Measurements from ENCODE around the gene ASCC1. TPM values are rescaled to one million over a fixed set of nuclear protein-coding genes. Genes with fewer than 3 reads are reported as not detected.

Gene ASCC1
- polyA plus RNA-seq, 1 donor (not counting 4 experiments of a cell fraction or from before 2014, with no cell fraction given) = 32.9 TPM

DNA sequence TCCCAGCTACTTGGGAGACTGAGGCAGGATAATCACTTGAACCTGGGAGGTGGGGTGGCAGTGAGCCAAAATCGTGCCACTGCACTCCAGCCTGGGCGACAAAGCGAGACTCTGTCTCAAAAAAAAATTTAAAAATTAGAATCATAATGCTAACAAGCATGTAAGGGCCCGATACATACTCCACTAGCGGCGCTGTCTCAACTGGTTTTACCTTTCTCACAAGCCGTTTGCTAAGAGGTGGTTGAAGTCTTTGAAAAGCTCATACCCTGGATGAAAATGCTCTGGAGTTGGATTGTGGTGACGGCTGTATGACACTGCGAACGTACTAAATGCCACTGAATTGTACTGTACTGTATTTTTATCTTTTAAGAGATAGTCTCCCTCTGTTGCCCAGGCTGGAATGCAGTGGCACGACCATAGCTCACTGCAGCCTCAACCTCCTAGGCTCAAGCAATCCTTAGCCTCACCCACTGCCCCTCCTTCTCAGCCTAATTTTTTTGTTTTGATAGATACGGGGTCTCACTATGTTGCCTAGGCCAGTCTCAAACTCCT lies 157.7 kb downstream of the ASCC1 start:
- H3K9me3 ChIP-seq (ENCODE audit: control insufficient read depth, low read depth, low read length) = no peaks in the 10 kb centered on the region
- H2AFZ ChIP-seq (ENCODE audit: control insufficient read depth, low read length) = no peak overlapping the region
- DNase-seq (ENCODE audit: low read depth, low spot score) = no peak
- TF ChIP-seq, protein P1, sequence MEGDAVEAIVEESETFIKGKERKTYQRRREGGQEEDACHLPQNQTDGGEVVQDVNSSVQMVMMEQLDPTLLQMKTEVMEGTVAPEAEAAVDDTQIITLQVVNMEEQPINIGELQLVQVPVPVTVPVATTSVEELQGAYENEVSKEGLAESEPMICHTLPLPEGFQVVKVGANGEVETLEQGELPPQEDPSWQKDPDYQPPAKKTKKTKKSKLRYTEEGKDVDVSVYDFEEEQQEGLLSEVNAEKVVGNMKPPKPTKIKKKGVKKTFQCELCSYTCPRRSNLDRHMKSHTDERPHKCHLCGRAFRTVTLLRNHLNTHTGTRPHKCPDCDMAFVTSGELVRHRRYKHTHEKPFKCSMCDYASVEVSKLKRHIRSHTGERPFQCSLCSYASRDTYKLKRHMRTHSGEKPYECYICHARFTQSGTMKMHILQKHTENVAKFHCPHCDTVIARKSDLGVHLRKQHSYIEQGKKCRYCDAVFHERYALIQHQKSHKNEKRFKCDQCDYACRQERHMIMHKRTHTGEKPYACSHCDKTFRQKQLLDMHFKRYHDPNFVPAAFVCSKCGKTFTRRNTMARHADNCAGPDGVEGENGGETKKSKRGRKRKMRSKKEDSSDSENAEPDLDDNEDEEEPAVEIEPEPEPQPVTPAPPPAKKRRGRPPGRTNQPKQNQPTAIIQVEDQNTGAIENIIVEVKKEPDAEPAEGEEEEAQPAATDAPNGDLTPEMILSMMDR (optimal IDR thresholded peaks at IDR 0.05 in 1 of 3, IDR thresholded peaks at IDR 0.05 in 1 of 3, conservative IDR thresholded peaks at IDR 0.05 in 1 of 3; ENCODE audit: extremely low read depth in 1 of 3, insufficient read depth in 2 of 3, low read length in 3 of 3) = no peak
- TF ChIP-seq EZH2 (IDR thresholded peaks at IDR 0.05; ENCODE audit: low read length) = no peak
- H3K9ac ChIP-seq (ENCODE audit: control insufficient read depth, extremely low read depth, insufficient read depth, low read length) = no peak overlapping the region
- H3K27ac ChIP-seq (ENCODE audit: control insufficient read depth, insufficient read depth, low read length) = no peak overlapping the region
- no peak overlapping the region for H3K4me2 ChIP-seq (ENCODE audit: control insufficient read depth, extremely low read depth, insufficient read depth, low read depth, low read length)
- H3K79me2 ChIP-seq (ENCODE audit: control insufficient read depth, insufficient read depth, low read length) = no peaks in the 10 kb centered on the region
- FAIRE-seq = no peak
- peaks cover 13% of the 10 kb centered on the region for H3K27me3 ChIP-seq (ENCODE audit: control insufficient read depth, extremely low read depth, insufficient read depth, low read length)
- peaks cover under 1% of the 10 kb centered on the region for H3K4me1 ChIP-seq (ENCODE audit: control insufficient read depth, extremely low read depth, insufficient read depth, low read length)
- dilution Hi-C loops (cut with MboI; ENCODE audit: extremely low pct_ligation_motif_present, low sequenced_read_pairs) = no loop called here
- H3K4me3 ChIP-seq (ENCODE audit: control insufficient read depth in 2 of 3, extremely low read depth in 1 of 3, insufficient read depth in 2 of 3, low read depth in 1 of 3, low read length in 3 of 3) = no peak overlapping the region
- H3K36me3 ChIP-seq (ENCODE audit: control insufficient read depth in 2 of 2, extremely low read depth in 1 of 2, insufficient read depth in 2 of 2, low read length in 2 of 2) = no peaks in the 10 kb centered on the region
- H3K9me1 ChIP-seq (ENCODE audit: control insufficient read depth, extremely low read depth, insufficient read depth, low read length) = no peaks in the 10 kb centered on the region
- no peaks in the 10 kb centered on the region for H4K20me1 ChIP-seq (ENCODE audit: control insufficient read depth, extremely low read depth, insufficient read depth, low read length)

DNA sequence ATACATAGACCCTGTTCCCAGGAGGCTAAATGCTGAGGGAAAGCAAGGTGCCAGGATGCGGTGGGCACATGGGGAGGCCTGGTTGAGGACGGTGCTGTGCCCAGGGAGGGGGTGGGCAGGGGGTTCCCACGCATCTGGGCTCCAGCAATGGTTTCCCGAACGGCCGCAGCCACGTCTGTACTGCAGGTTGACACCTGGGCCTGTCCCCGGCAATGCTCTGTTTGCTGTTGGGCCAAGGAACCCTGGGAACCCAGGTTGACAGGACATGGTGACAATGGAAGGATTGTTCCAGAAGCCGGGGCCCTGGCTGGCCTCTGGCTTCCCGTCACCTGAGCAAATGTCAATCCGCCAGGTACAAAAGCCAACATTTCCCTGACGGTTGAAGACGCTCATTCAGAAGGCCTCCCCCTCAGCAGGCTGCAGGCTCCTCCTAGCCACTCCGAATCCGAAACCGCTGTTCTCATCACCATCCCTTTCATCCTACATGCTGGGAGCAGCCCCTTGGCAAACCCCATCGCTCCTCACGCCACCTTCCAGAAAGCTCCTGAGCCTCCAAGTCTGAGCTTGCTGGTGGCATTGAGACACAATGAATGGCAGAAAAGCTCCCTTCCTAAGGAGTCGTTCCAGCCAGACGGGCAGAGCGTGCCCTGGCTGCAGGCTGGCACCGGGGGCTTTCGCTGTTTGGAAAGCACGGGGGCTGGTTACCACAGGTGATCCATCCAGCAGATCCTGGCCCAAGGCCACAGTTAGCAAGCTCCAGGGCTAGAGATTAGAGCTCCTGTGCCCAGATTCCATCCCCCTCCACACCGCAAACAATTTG lies 158.9 kb downstream of the ASCC1 start:
- DNase-seq (ENCODE audit: low read depth, low spot score) (no peak), FAIRE-seq (no peak)
- Histone ChIP-seq H3K4me2 (ENCODE audit: control insufficient read depth, extremely low read depth, insufficient read depth, low read depth, low read length) (no peak overlapping the region), H3K9me3 (ENCODE audit: control insufficient read depth, low read depth, low read length) (no peaks in the 10 kb centered on the region), H3K4me1 (ENCODE audit: control insufficient read depth, extremely low read depth, insufficient read depth, low read length) (no peaks in the 10 kb centered on the region), H3K4me3 (ENCODE audit: control insufficient read depth in 2 of 3, extremely low read depth in 1 of 3, insufficient read depth in 2 of 3, low read depth in 1 of 3, low read length in 3 of 3) (no peak overlapping the region), H2AFZ (ENCODE audit: control insufficient read depth, low read length) (peak overlapping the region; percentile 4), H3K36me3 (ENCODE audit: control insufficient read depth in 2 of 2, extremely low read depth in 1 of 2, insufficient read depth in 2 of 2, low read length in 2 of 2) (no peaks in the 10 kb centered on the region), H3K27me3 (ENCODE audit: control insufficient read depth, extremely low read depth, insufficient read depth, low read length) (peaks cover 13% of the 10 kb centered on the region), H3K79me2 (ENCODE audit: control insufficient read depth, insufficient read depth, low read length) (no peaks in the 10 kb centered on the region), H3K9ac (ENCODE audit: control insufficient read depth, extremely low read depth, insufficient read depth, low read length) (no peak overlapping the region), H3K9me1 (ENCODE audit: control insufficient read depth, extremely low read depth, insufficient read depth, low read length) (no peaks in the 10 kb centered on the region), H3K27ac (ENCODE audit: control insufficient read depth, insufficient read depth, low read length) (no peak overlapping the region), H4K20me1 (ENCODE audit: control insufficient read depth, extremely low read depth, insufficient read depth, low read length) (no peaks in the 10 kb centered on the region)
- dilution Hi-C loops (cut with MboI; ENCODE audit: extremely low pct_ligation_motif_present, low sequenced_read_pairs) = no loop called here
- TF ChIP-seq, protein P1 (optimal IDR thresholded peaks at IDR 0.05 in 1 of 3, IDR thresholded peaks at IDR 0.05 in 1 of 3, conservative IDR thresholded peaks at IDR 0.05 in 1 of 3; ENCODE audit: extremely low read depth in 1 of 3, insufficient read depth in 2 of 3, low read length in 3 of 3) = no peak
- TF ChIP-seq EZH2 (IDR thresholded peaks at IDR 0.05; ENCODE audit: low read length) = no peak

Data from keratinocyte (primary cell).